OCI-M1 (cell line): ENCODE data around the gene LGALS4.
"Not testable (repeated sequence)": the region's sequence is repeated elsewhere in the genome, so short reads cannot be mapped to it uniquely, and the experiment has no call there.

Experiments
- DNase-seq: peaks from one replicate; lab custom pipeline; 2025; lab: John Stamatoyannopoulos, UW

The LGALS4 gene

GRCh38 chr19:38842439-38843174, 29.9 kb upstream of the LGALS4 start:
- DNase-seq, result no peak

GRCh38 chr19:38841787-38842438, 29.2 kb upstream of the LGALS4 start:
- no peak for DNase-seq

GRCh38 chr19:38841180-38841766, 28.5 kb upstream of the LGALS4 start:
- no peak for DNase-seq

GRCh38 chr19:38840583-38840968, 27.8 kb upstream of the LGALS4 start:
- DNase-seq, result no peak

GRCh38 chr19:38839816-38840582, 27.3 kb upstream of the LGALS4 start:
- no peak for DNase-seq

- DNase-seq, result no peak
These were observed 26.4 kb upstream of the LGALS4 start for GRCh38 chr19:38838986-38839761.

- DNase-seq, result no peak
These were observed 25.7 kb upstream of the LGALS4 start for GRCh38 chr19:38838208-38838985.

GRCh38 chr19:38837656-38838121, 24.9 kb upstream of the LGALS4 start:
- DNase-seq, result no peak

- DNase-seq, result no peak
These were observed 24.4 kb upstream of the LGALS4 start for GRCh38 chr19:38836983-38837626.

GRCh38 chr19:38836159-38836982, 23.6 kb upstream of the LGALS4 start:
- DNase-seq, result no peak

- DNase-seq, result no peak
These were observed 21.8 kb upstream of the LGALS4 start for GRCh38 chr19:38834590-38834989.

- DNase-seq, result no peak
These were observed 21.4 kb upstream of the LGALS4 start for GRCh38 chr19:38834104-38834490.

- no peak for DNase-seq
These were observed 20.3 kb upstream of the LGALS4 start for GRCh38 chr19:38833092-38833425.

GRCh38 chr19:38831142-38831605, 18.4 kb upstream of the LGALS4 start:
- DNase-seq, result peak; percentile 82

GRCh38 chr19:38830039-38830733, 17.4 kb upstream of the LGALS4 start:
- no peak for DNase-seq

- not testable (repeated sequence) for DNase-seq
These were observed 16.5 kb upstream of the LGALS4 start for GRCh38 chr19:38829203-38829602.

GRCh38 chr19:38826856-38827551, 14.3 kb upstream of the LGALS4 start:
- no peak for DNase-seq

GRCh38 chr19:38825936-38826335, 13.2 kb upstream of the LGALS4 start:
- DNase-seq, result not testable (repeated sequence)
